Activated CD8-positive, alpha-beta T cell treated with anti-CD3 and anti-CD28 coated beads, Interleukin-2, amount 10 ng/mL, durations not matched to agents 7 days and 5 days (primary cell): ENCODE results near the gene TP63. TPM values are rescaled to one million over a fixed set of nuclear protein-coding genes. Genes with fewer than 3 reads are reported as not detected.

Experiments
- ATAC-seq: fragments of 150-1000 bp; cut with Tn5 transposase; one replicate; pipeline ENCODE4 v1.10.0; 2021; ENCODE audit warnings: moderate library complexity
- CTCF ChIA-PET: fragments of 350-600 bp; sonication (Branson Sonifier 250); formaldehyde crosslinking; loops from one replicate; lab custom pipeline; 2021; ENCODE audit warnings: antibody characterized with exemption; lab: Charles Lee
- POLR2A ChIA-PET: fragments of 350-600 bp; sonication (Branson Sonifier 250); formaldehyde crosslinking; loops from one replicate; lab custom pipeline; 2021; ENCODE audit warnings: antibody characterized with exemption; lab: Charles Lee
- DNase-seq: peaks from one replicate; pipeline ENCODE4 v3.0.0-alpha.2; 2020
- H3K27ac Mint-ChIP-seq: one replicate; pipeline ENCODE4 v1.8.0; 2021; ENCODE audit warnings: mild to moderate bottlenecking, mixed read lengths
- H3K27me3 Mint-ChIP-seq: one replicate; pipeline ENCODE4 v1.8.0; 2021; ENCODE audit warnings: low read depth, mixed read lengths
- H3K36me3 Mint-ChIP-seq: one replicate; pipeline ENCODE4 v1.8.0; 2021; ENCODE audit warnings: low read depth, mixed read lengths
- H3K4me1 Mint-ChIP-seq: one replicate; pipeline ENCODE4 v1.8.0; 2021; ENCODE audit warnings: low read depth, mixed read lengths
- H3K4me3 Mint-ChIP-seq: one replicate; pipeline ENCODE4 v1.8.0; 2021; ENCODE audit warnings: mild to moderate bottlenecking, mixed read lengths
- H3K9me3 Mint-ChIP-seq: one replicate; pipeline ENCODE4 v1.8.0; 2022; ENCODE audit warnings: mixed read lengths; ENCODE audit not compliant: insufficient read depth
- total RNA-seq, 2 experiments: library from RNA; stranded (reverse); gene quantifications; one replicate each; pipeline ENCODE4 v1.2.3, GENCODE V29; 2021

The TP63 gene
- total RNA-seq, 2 experiments from 2014 or later: not detected

GRCh38 chr3:189834462-189834861 is 203.3 kb downstream of the TP63 start:
- ATAC-seq: no peak
- Mint-ChIP-seq H3K9me3 (no peaks in the 10 kb centered on the region), H3K4me1 (no peaks in the 10 kb centered on the region), H3K27ac (no peak overlapping the region), H3K4me3 (no peak overlapping the region), H3K27me3 (no peaks in the 10 kb centered on the region), H3K36me3 (no peaks in the 10 kb centered on the region)
- POLR2A ChIA-PET: no interaction called here
- CTCF ChIA-PET: no interaction called here
- DNase-seq: no peak

GRCh38 chr3:189836795-189837194 is 205.6 kb downstream of the TP63 start:
- ChIA-PET CTCF (no interaction called here), POLR2A (no interaction called here)
- no peak overlapping the region for H3K27ac Mint-ChIP-seq
- no peaks in the 10 kb centered on the region for H3K27me3 Mint-ChIP-seq
- no peaks in the 10 kb centered on the region for H3K9me3 Mint-ChIP-seq
- ATAC-seq (no peak), DNase-seq (no peak)
- no peak overlapping the region for H3K4me3 Mint-ChIP-seq
- no peaks in the 10 kb centered on the region for H3K36me3 Mint-ChIP-seq
- no peaks in the 10 kb centered on the region for H3K4me1 Mint-ChIP-seq

GRCh38 chr3:189838291-189838690 is 207.1 kb downstream of the TP63 start:
- H3K9me3 Mint-ChIP-seq: no peaks in the 10 kb centered on the region
- no peak overlapping the region for H3K27ac Mint-ChIP-seq
- CTCF ChIA-PET: no interaction called here
- H3K4me3 Mint-ChIP-seq: no peak overlapping the region
- POLR2A ChIA-PET: no interaction called here
- no peaks in the 10 kb centered on the region for H3K4me1 Mint-ChIP-seq
- no peaks in the 10 kb centered on the region for H3K36me3 Mint-ChIP-seq
- ATAC-seq: no peak
- H3K27me3 Mint-ChIP-seq: no peaks in the 10 kb centered on the region
- no peak for DNase-seq

GRCh38 chr3:189839576-189839975 is 208.4 kb downstream of the TP63 start:
- ChIA-PET CTCF (no interaction called here), POLR2A (no interaction called here)
- H3K9me3 Mint-ChIP-seq: no peaks in the 10 kb centered on the region
- H3K4me3 Mint-ChIP-seq: no peak overlapping the region
- no peak overlapping the region for H3K27ac Mint-ChIP-seq
- no peaks in the 10 kb centered on the region for H3K4me1 Mint-ChIP-seq
- DNase-seq (no peak), ATAC-seq (no peak)
- no peaks in the 10 kb centered on the region for H3K36me3 Mint-ChIP-seq
- no peaks in the 10 kb centered on the region for H3K27me3 Mint-ChIP-seq

- no peak overlapping the region for H3K4me3 Mint-ChIP-seq
- ChIA-PET POLR2A (no interaction called here), CTCF (no interaction called here)
- H3K27ac Mint-ChIP-seq: no peak overlapping the region
- no peaks in the 10 kb centered on the region for H3K4me1 Mint-ChIP-seq
- no peaks in the 10 kb centered on the region for H3K36me3 Mint-ChIP-seq
- no peaks in the 10 kb centered on the region for H3K27me3 Mint-ChIP-seq
- no peak for DNase-seq
- ATAC-seq: no peak
- H3K9me3 Mint-ChIP-seq: no peaks in the 10 kb centered on the region
Measured at GRCh38 chr3:189841473-189842205, 210.4 kb downstream of the TP63 start.

DNA sequence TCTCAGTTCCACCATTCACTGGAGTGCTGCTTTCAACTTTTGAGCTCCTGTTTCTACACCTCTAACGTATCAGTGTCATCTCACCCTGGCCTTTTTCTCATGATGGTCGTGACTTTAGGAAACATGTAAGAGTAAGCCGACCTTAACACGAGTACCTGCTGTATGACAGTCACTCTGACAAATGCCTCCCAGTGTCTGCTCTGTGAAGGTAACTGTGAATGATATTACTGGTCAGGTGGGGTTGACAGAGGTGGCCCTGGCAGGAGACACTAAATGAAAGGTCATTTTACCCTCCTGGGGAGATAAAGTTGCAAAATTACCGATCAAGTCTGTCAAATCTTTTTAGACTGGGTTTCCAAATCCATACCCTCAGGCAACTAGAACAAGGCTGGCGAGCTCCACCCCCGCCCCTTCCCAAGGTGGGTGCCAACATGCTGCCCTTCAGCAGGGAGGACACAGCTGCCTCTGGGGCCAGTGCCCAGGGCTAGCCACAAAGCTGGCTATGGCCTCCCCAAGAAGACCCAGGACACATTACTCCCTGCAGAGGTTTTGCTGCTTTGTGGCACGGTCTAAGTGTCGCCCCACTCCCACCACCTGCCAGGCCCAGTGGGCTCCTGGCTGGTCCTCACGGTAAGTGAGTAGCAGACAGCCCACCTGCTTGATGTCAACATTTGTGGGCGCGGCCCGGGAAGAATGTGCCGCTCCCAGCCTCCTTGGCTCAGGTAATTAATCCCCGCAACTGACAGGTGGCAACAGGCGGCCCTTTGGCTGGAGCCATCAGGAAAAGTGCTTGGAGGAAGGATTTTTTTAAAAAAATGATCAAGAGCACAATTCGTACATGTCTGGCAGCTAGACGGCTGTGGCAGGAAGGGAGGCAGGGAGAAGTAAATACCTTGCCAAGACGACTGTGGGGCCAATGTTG is 211.8 kb downstream of the TP63 start:
- no peaks in the 10 kb centered on the region for H3K9me3 Mint-ChIP-seq
- H3K27ac Mint-ChIP-seq: no peak overlapping the region
- H3K36me3 Mint-ChIP-seq: no peaks in the 10 kb centered on the region
- no peaks in the 10 kb centered on the region for H3K27me3 Mint-ChIP-seq
- H3K4me1 Mint-ChIP-seq: no peaks in the 10 kb centered on the region
- DNase-seq: no peak
- no peak overlapping the region for H3K4me3 Mint-ChIP-seq
- ChIA-PET POLR2A (no interaction called here), CTCF (no interaction called here)
- no peak for ATAC-seq

DNA sequence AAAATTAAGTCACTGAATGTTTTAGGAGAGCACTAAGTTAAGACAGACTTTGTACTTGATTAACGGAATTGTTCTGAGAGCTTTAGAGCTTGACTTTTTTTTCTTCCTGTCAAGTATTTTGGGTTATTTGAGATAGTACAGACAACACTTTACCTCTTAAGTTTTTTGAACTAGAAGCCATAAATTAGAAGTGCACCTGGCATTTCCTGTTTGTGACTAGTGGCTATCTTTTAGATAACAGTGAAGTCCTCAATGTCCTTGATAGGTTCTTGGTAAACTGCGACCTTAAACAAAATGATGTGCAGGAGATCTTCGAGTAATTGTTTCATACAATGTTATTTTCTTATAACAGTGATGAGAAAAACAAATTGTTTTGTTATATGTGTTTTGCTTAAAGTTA is 213.9 kb downstream of the TP63 start:
- Mint-ChIP-seq H3K27me3 (no peaks in the 10 kb centered on the region), H3K4me3 (no peak overlapping the region), H3K4me1 (no peaks in the 10 kb centered on the region), H3K27ac (no peak overlapping the region), H3K9me3 (no peaks in the 10 kb centered on the region), H3K36me3 (no peaks in the 10 kb centered on the region)
- ChIA-PET POLR2A (no interaction called here), CTCF (no interaction called here)
- DNase-seq (no peak), ATAC-seq (no peak)

GRCh38 chr3:189848395-189849040 is 217.3 kb downstream of the TP63 start:
- H3K4me1 Mint-ChIP-seq: no peaks in the 10 kb centered on the region
- POLR2A ChIA-PET: no interaction called here
- no peaks in the 10 kb centered on the region for H3K9me3 Mint-ChIP-seq

GRCh38 chr3:189849262-189849661 is 218.1 kb downstream of the TP63 start:
- Mint-ChIP-seq H3K9me3 (no peaks in the 10 kb centered on the region), H3K4me3 (no peak overlapping the region), H3K4me1 (no peaks in the 10 kb centered on the region), H3K36me3 (no peaks in the 10 kb centered on the region), H3K27me3 (no peaks in the 10 kb centered on the region), H3K27ac (no peak overlapping the region)
- no peak for DNase-seq
- ChIA-PET POLR2A (no interaction called here), CTCF (no interaction called here)
- no peak for ATAC-seq

More at GRCh38 chr3:189848395-189849040, 217.3 kb downstream of the TP63 start:
- no peak for ATAC-seq
- H3K4me3 Mint-ChIP-seq: no peak overlapping the region
- no peak for DNase-seq
- no peaks in the 10 kb centered on the region for H3K27me3 Mint-ChIP-seq
- no peaks in the 10 kb centered on the region for H3K36me3 Mint-ChIP-seq
- no peak overlapping the region for H3K27ac Mint-ChIP-seq
- CTCF ChIA-PET: no interaction called here

DNA sequence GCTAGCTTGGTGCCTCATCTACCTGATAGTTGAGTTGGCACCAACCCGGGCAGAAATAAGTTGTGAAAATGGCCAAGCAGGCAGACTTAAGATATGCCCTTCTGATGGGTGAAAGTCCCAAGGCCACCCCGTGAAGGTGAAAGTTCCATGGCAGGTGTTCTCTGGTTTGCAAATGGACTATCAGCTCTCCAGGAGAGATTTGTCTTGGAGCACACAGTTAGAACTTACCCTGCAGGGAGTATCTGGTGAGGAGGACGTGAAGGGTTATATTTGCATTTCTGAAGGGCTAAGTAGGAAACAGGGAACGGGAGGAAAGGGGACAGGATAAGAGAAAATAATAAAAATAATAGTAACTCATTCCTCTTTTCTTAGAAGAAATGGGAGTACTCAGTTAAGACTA is 220.5 kb downstream of the TP63 start:
- Mint-ChIP-seq H3K9me3 (no peaks in the 10 kb centered on the region), H3K27ac (no peak overlapping the region), H3K36me3 (no peaks in the 10 kb centered on the region), H3K4me3 (no peak overlapping the region), H3K27me3 (no peaks in the 10 kb centered on the region), H3K4me1 (no peaks in the 10 kb centered on the region)
- no peak for DNase-seq
- ATAC-seq: no peak
- ChIA-PET POLR2A (no interaction called here), CTCF (no interaction called here)

GRCh38 chr3:189853906-189854305 is 222.7 kb downstream of the TP63 start:
- ChIA-PET POLR2A (no interaction called here), CTCF (no interaction called here)
- no peak overlapping the region for H3K27ac Mint-ChIP-seq

GRCh38 chr3:189860296-189860695 is 229.1 kb downstream of the TP63 start:
- no peak overlapping the region for H3K27ac Mint-ChIP-seq
- CTCF ChIA-PET: no interaction called here

More at GRCh38 chr3:189853906-189854305, 222.7 kb downstream of the TP63 start:
- ATAC-seq (no peak), DNase-seq (no peak)
- no peaks in the 10 kb centered on the region for H3K9me3 Mint-ChIP-seq
- H3K27me3 Mint-ChIP-seq: no peaks in the 10 kb centered on the region
- no peak overlapping the region for H3K4me3 Mint-ChIP-seq
- no peaks in the 10 kb centered on the region for H3K36me3 Mint-ChIP-seq
- H3K4me1 Mint-ChIP-seq: no peaks in the 10 kb centered on the region

More at GRCh38 chr3:189860296-189860695, 229.1 kb downstream of the TP63 start:
- Mint-ChIP-seq H3K4me1 (no peaks in the 10 kb centered on the region), H3K9me3 (no peaks in the 10 kb centered on the region), H3K27me3 (no peaks in the 10 kb centered on the region), H3K4me3 (no peak overlapping the region), H3K36me3 (no peaks in the 10 kb centered on the region)
- DNase-seq (no peak), ATAC-seq (no peak)
- POLR2A ChIA-PET: no interaction called here
